ENCODE data around the gene MYOC. TPM values are rescaled to one million over a fixed set of nuclear protein-coding genes. Genes with fewer than 3 reads are reported as not detected.
A peak's percentile ranks its signal among the peaks of the same experiment; 100 is the strongest.

Gene MYOC
- polyA plus RNA-seq, 1 donor, result 0.60 TPM

GRCh38 chr1:171653796-171654195 lies 1.3 kb upstream of the MYOC start:
- WGBS (ENCODE audit: insufficient coverage, low lambda C conversion rate), result no CpG with 5 or more reads among the region's 1 CpG
- H3K27ac ChIP-seq (ENCODE audit: low read length), result no peak overlapping the region
- peaks cover 3% of the 10 kb centered on the region for H3K27me3 ChIP-seq (ENCODE audit: control insufficient read depth, insufficient read depth, low read length)
- no peak overlapping the region for H3K4me3 ChIP-seq (ENCODE audit: low read length)
- H3K36me3 ChIP-seq (ENCODE audit: control insufficient read depth, insufficient read depth, low read length), result no peaks in the 10 kb centered on the region
- H3K4me1 ChIP-seq (ENCODE audit: control insufficient read depth, insufficient read depth, low read length), result peaks cover 17% of the 10 kb centered on the region
- H3K9me3 ChIP-seq (ENCODE audit: control insufficient read depth, low read depth, low read length), result no peaks in the 10 kb centered on the region
- no peak for DNase-seq

GRCh38 chr1:171646249-171646560 lies 6.3 kb downstream of the MYOC start:
- no peaks in the 10 kb centered on the region for H3K36me3 ChIP-seq (ENCODE audit: control insufficient read depth, insufficient read depth, low read length)
- no peak for DNase-seq
- WGBS (ENCODE audit: insufficient coverage, low lambda C conversion rate), result no CpG with 5 or more reads among the region's 1 CpG
- H3K4me1 ChIP-seq (ENCODE audit: control insufficient read depth, insufficient read depth, low read length), result no peaks in the 10 kb centered on the region
- H3K27ac ChIP-seq (ENCODE audit: low read length), result no peak overlapping the region
- H3K9me3 ChIP-seq (ENCODE audit: control insufficient read depth, low read depth, low read length), result no peaks in the 10 kb centered on the region
- H3K27me3 ChIP-seq (ENCODE audit: control insufficient read depth, insufficient read depth, low read length), result no peaks in the 10 kb centered on the region
- H3K4me3 ChIP-seq (ENCODE audit: low read length), result no peak overlapping the region

- no peaks in the 10 kb centered on the region for H3K27me3 ChIP-seq (ENCODE audit: control insufficient read depth, insufficient read depth, low read length)
- no peaks in the 10 kb centered on the region for H3K4me1 ChIP-seq (ENCODE audit: control insufficient read depth, insufficient read depth, low read length)
- no peaks in the 10 kb centered on the region for H3K9me3 ChIP-seq (ENCODE audit: control insufficient read depth, low read depth, low read length)
- H3K4me3 ChIP-seq (ENCODE audit: low read length), result no peak overlapping the region
- no peak overlapping the region for H3K27ac ChIP-seq (ENCODE audit: low read length)
- DNase-seq, result no peak
- H3K36me3 ChIP-seq (ENCODE audit: control insufficient read depth, insufficient read depth, low read length), result no peaks in the 10 kb centered on the region
- 42% methylated on average over 2 of the region's 8 CpGs for WGBS (ENCODE audit: insufficient coverage, low lambda C conversion rate)
Measured at GRCh38 chr1:171645553-171646248, 6.8 kb downstream of the MYOC start.

- H3K27ac ChIP-seq (ENCODE audit: low read length), result no peak overlapping the region
- no CpG with 5 or more reads among the region's 15 CpGs for WGBS (ENCODE audit: insufficient coverage, low lambda C conversion rate)
Measured at GRCh38 chr1:171644805-171645483, 7.5 kb downstream of the MYOC start.

GRCh38 chr1:171643156-171643555 lies 9.3 kb downstream of the MYOC start:
- DNase-seq, result no peak
- H3K4me3 ChIP-seq (ENCODE audit: low read length), result no peak overlapping the region
- no peaks in the 10 kb centered on the region for H3K4me1 ChIP-seq (ENCODE audit: control insufficient read depth, insufficient read depth, low read length)
- no peaks in the 10 kb centered on the region for H3K27me3 ChIP-seq (ENCODE audit: control insufficient read depth, insufficient read depth, low read length)
- H3K36me3 ChIP-seq (ENCODE audit: control insufficient read depth, insufficient read depth, low read length), result no peaks in the 10 kb centered on the region
- H3K27ac ChIP-seq (ENCODE audit: low read length), result no peak overlapping the region
- WGBS (ENCODE audit: insufficient coverage, low lambda C conversion rate), result no CpG with 5 or more reads among the region's 8 CpGs
- H3K9me3 ChIP-seq (ENCODE audit: control insufficient read depth, low read depth, low read length), result no peaks in the 10 kb centered on the region

More at GRCh38 chr1:171644805-171645483, 7.5 kb downstream of the MYOC start:
- Histone ChIP-seq H3K4me1 (ENCODE audit: control insufficient read depth, insufficient read depth, low read length) (no peaks in the 10 kb centered on the region), H3K36me3 (ENCODE audit: control insufficient read depth, insufficient read depth, low read length) (no peaks in the 10 kb centered on the region), H3K4me3 (ENCODE audit: low read length) (no peak overlapping the region), H3K27me3 (ENCODE audit: control insufficient read depth, insufficient read depth, low read length) (no peaks in the 10 kb centered on the region), H3K9me3 (ENCODE audit: control insufficient read depth, low read depth, low read length) (no peaks in the 10 kb centered on the region)
- DNase-seq, result peak; percentile 86 to 88

- DNase-seq, result no peak
- Histone ChIP-seq H3K27ac (ENCODE audit: low read length) (no peak overlapping the region), H3K4me3 (ENCODE audit: low read length) (no peak overlapping the region), H3K4me1 (ENCODE audit: control insufficient read depth, insufficient read depth, low read length) (no peaks in the 10 kb centered on the region), H3K9me3 (ENCODE audit: control insufficient read depth, low read depth, low read length) (no peaks in the 10 kb centered on the region), H3K27me3 (ENCODE audit: control insufficient read depth, insufficient read depth, low read length) (no peaks in the 10 kb centered on the region), H3K36me3 (ENCODE audit: control insufficient read depth, insufficient read depth, low read length) (no peaks in the 10 kb centered on the region)
- no CpG with 5 or more reads among the region's 4 CpGs for WGBS (ENCODE audit: insufficient coverage, low lambda C conversion rate)
Measured at GRCh38 chr1:171642197-171642596, 10.3 kb downstream of the MYOC start.

GRCh38 chr1:171641076-171641864 lies 11.2 kb downstream of the MYOC start:
- H3K4me1 ChIP-seq (ENCODE audit: control insufficient read depth, insufficient read depth, low read length), result no peaks in the 10 kb centered on the region
- H3K4me3 ChIP-seq (ENCODE audit: low read length), result no peak overlapping the region
- H3K9me3 ChIP-seq (ENCODE audit: control insufficient read depth, low read depth, low read length), result no peaks in the 10 kb centered on the region
- WGBS (ENCODE audit: insufficient coverage, low lambda C conversion rate), result no CpG with 5 or more reads among the region's 10 CpGs
- no peaks in the 10 kb centered on the region for H3K36me3 ChIP-seq (ENCODE audit: control insufficient read depth, insufficient read depth, low read length)
- H3K27me3 ChIP-seq (ENCODE audit: control insufficient read depth, insufficient read depth, low read length), result no peaks in the 10 kb centered on the region
- H3K27ac ChIP-seq (ENCODE audit: low read length), result no peak overlapping the region
- no peak for DNase-seq

GRCh38 chr1:171640225-171640624 lies 12.3 kb downstream of the MYOC start:
- DNase-seq, result no peak
- Histone ChIP-seq H3K27ac (ENCODE audit: low read length) (no peak overlapping the region), H3K4me1 (ENCODE audit: control insufficient read depth, insufficient read depth, low read length) (no peaks in the 10 kb centered on the region), H3K36me3 (ENCODE audit: control insufficient read depth, insufficient read depth, low read length) (no peaks in the 10 kb centered on the region), H3K9me3 (ENCODE audit: control insufficient read depth, low read depth, low read length) (no peaks in the 10 kb centered on the region), H3K4me3 (ENCODE audit: low read length) (no peak overlapping the region), H3K27me3 (ENCODE audit: control insufficient read depth, insufficient read depth, low read length) (no peaks in the 10 kb centered on the region)
- no CpG with 5 or more reads among the region's 1 CpG for WGBS (ENCODE audit: insufficient coverage, low lambda C conversion rate)

- Histone ChIP-seq H3K4me1 (ENCODE audit: control insufficient read depth, insufficient read depth, low read length) (no peaks in the 10 kb centered on the region), H3K4me3 (ENCODE audit: low read length) (no peak overlapping the region), H3K27me3 (ENCODE audit: control insufficient read depth, insufficient read depth, low read length) (no peaks in the 10 kb centered on the region), H3K36me3 (ENCODE audit: control insufficient read depth, insufficient read depth, low read length) (no peaks in the 10 kb centered on the region), H3K27ac (ENCODE audit: low read length) (no peak overlapping the region), H3K9me3 (ENCODE audit: control insufficient read depth, low read depth, low read length) (no peaks in the 10 kb centered on the region)
- WGBS (ENCODE audit: insufficient coverage, low lambda C conversion rate), result no CpG with 5 or more reads among the region's 4 CpGs
- DNase-seq, result no peak
Measured at GRCh38 chr1:171637928-171638576, 14.4 kb downstream of the MYOC start.

GRCh38 chr1:171636141-171636540 lies 16.3 kb downstream of the MYOC start:
- Histone ChIP-seq H3K4me1 (ENCODE audit: control insufficient read depth, insufficient read depth, low read length) (no peaks in the 10 kb centered on the region), H3K27ac (ENCODE audit: low read length) (no peak overlapping the region), H3K4me3 (ENCODE audit: low read length) (no peak overlapping the region), H3K9me3 (ENCODE audit: control insufficient read depth, low read depth, low read length) (no peaks in the 10 kb centered on the region), H3K36me3 (ENCODE audit: control insufficient read depth, insufficient read depth, low read length) (no peaks in the 10 kb centered on the region), H3K27me3 (ENCODE audit: control insufficient read depth, insufficient read depth, low read length) (no peaks in the 10 kb centered on the region)
- DNase-seq, result no peak
- WGBS (ENCODE audit: insufficient coverage, low lambda C conversion rate), result no CpG with 5 or more reads among the region's 11 CpGs

All from large intestine (tissue), 3 donors.